Endothelial cell of umbilical vein (primary cell): Measurements from ENCODE around the gene THAP9. TPM values are rescaled to one million over a fixed set of nuclear protein-coding genes. Genes with fewer than 3 reads are reported as not detected.

Experiments used
- BruUV-seq: library from RNA; stranded (reverse); fragments of 400-500 nt; replicated peaks from 2 replicates; lab custom pipeline; 2021; lab: Mats Ljungman, UMichigan
- CTCF ChIA-PET: fragments of 300-600, 350-600 bp; sonication (Branson Sonifier 250); formaldehyde crosslinking; loops from one replicate; lab custom pipeline; 2021; ENCODE audit warnings: antibody characterized with exemption, inconsistent platforms; lab: Charles Lee
- POLR2A ChIA-PET: fragments of 300-600, 350-600 bp; sonication (Branson Sonifier 250); formaldehyde crosslinking; loops from one replicate; lab custom pipeline; 2021; ENCODE audit warnings: antibody characterized with exemption, inconsistent platforms; lab: Charles Lee
- DNase-seq: peaks from one replicate; pipeline ENCODE4 v3.0.0-alpha.2; 2011; ENCODE audit warnings: low read depth, low spot score
- FAIRE-seq: peaks from 2 replicates; lab custom pipeline; 2011; peaks lifted over from hg19 to GRCh38; lab: Jason Lieb, UNC
- H2AFZ ChIP-seq: 2 replicates; pipeline ENCODE4 v1.6.0; 2012; ENCODE audit warnings: low read depth, low read length, control low read depth, inconsistent platforms
- H3K27ac ChIP-seq: 2 replicates; pipeline ENCODE4 v1.5.1; 2011; ENCODE audit warnings: low read depth, mild to moderate bottlenecking, control low read depth, low read length, moderate library complexity; ENCODE audit not compliant: insufficient read depth
- H3K27me3 ChIP-seq, 2 experiments: 2 replicates each; pipeline versions ENCODE4 v1.6.0 to v1.6.1; 2011; ENCODE audit warnings: low read length in 2 of 2, mixed read lengths in 1 of 2; ENCODE audit not compliant: control insufficient read depth in 2 of 2, insufficient read depth in 2 of 2
- H3K36me3 ChIP-seq, 2 experiments: 2 replicates in 1 of 2; 3 replicates in 1 of 2; pipeline ENCODE4 v1.5.1; 2011; ENCODE audit warnings: low read length in 2 of 2, mild to moderate bottlenecking in 1 of 2, moderate library complexity in 1 of 2; ENCODE audit not compliant: control insufficient read depth in 2 of 2, insufficient read depth in 2 of 2; ENCODE audit errors: extremely low read depth in 1 of 2
- H3K4me1 ChIP-seq: 3 replicates; pipeline ENCODE4 v1.5.1; 2011; ENCODE audit warnings: mild to moderate bottlenecking, low read length; ENCODE audit not compliant: control insufficient read depth, insufficient read depth; ENCODE audit errors: extremely low read depth
- H3K4me2 ChIP-seq: 2 replicates; pipeline ENCODE4 v1.6.1; 2011; ENCODE audit warnings: low read length, control low read depth, mixed read lengths; ENCODE audit not compliant: insufficient read depth
- H3K4me3 ChIP-seq, 3 experiments: fragments of 200-600 bp in 1 of 3; sonication (generic), shearing (Covaris generic) in 1 of 3; replicated peaks in 1 of 3; 2 replicates each; pipeline ENCODE4 v1.5.1; 2011 to 2016; ENCODE audit warnings: control low read depth in 3 of 3, low read length in 3 of 3, mild to moderate bottlenecking in 2 of 3, inconsistent platforms in 1 of 3, low read depth in 1 of 3, moderate library complexity in 1 of 3; ENCODE audit not compliant: insufficient read depth in 1 of 3
- H3K79me2 ChIP-seq: 2 replicates; pipeline ENCODE4 v1.6.0; 2012; ENCODE audit warnings: low read length, inconsistent platforms; ENCODE audit not compliant: control insufficient read depth, insufficient read depth
- H3K9ac ChIP-seq: replicated peaks from 2 replicates; pipeline ENCODE3; 2011; ENCODE audit warnings: low read length, control low read depth; ENCODE audit not compliant: insufficient read depth; ENCODE audit errors: extremely low read depth
- H3K9me1 ChIP-seq: replicated peaks from 3 replicates; pipeline ENCODE4 v1.6.0; 2011; ENCODE audit warnings: mild to moderate bottlenecking, low read length; ENCODE audit not compliant: control insufficient read depth, insufficient read depth; ENCODE audit errors: extremely low read depth
- H3K9me3 ChIP-seq: replicated peaks from 2 replicates; pipeline ENCODE4 v1.5.1; 2012; ENCODE audit warnings: low read length, inconsistent platforms; ENCODE audit not compliant: control insufficient read depth, insufficient read depth
- H4K20me1 ChIP-seq: replicated peaks from 2 replicates; pipeline ENCODE3; 2011; ENCODE audit warnings: mild to moderate bottlenecking, low read length; ENCODE audit not compliant: control insufficient read depth, insufficient read depth; ENCODE audit errors: extremely low read depth
- EZH2 ChIP-seq: IDR thresholded peaks from 2 replicates; pipeline ENCODE4 v1.6.1; 2012; ENCODE audit warnings: borderline replicate concordance, low read depth, mild to moderate bottlenecking, moderate library complexity, low read length, inconsistent platforms; ENCODE audit not compliant: severe bottlenecking
- FOS ChIP-seq: IDR thresholded peaks from 2 replicates; pipeline ENCODE4 v1.6.1; 2011; ENCODE audit warnings: mild to moderate bottlenecking, low read length, moderate library complexity, borderline replicate concordance; ENCODE audit not compliant: insufficient read depth
- GATA2 ChIP-seq: IDR thresholded peaks from 2 replicates; pipeline ENCODE4 v1.7.0; 2011; ENCODE audit warnings: low read depth, mild to moderate bottlenecking, moderate library complexity, mixed read lengths, low read length; ENCODE audit not compliant: insufficient read length, insufficient read depth
- JUN ChIP-seq: IDR thresholded peaks from 2 replicates; pipeline ENCODE4 v1.6.1; 2011; ENCODE audit warnings: borderline replicate concordance, low read depth; ENCODE audit not compliant: insufficient read length, insufficient read depth
- MAX ChIP-seq: IDR thresholded peaks from 2 replicates; pipeline ENCODE4 v1.6.1; 2011; ENCODE audit not compliant: insufficient read depth, insufficient read length
- MYC ChIP-seq: IDR thresholded peaks from one replicate; pipeline ENCODE4 v1.6.1; 2011; ENCODE audit warnings: mild to moderate bottlenecking, low read depth, low read length
- POLR2A ChIP-seq: IDR thresholded peaks from 2 replicates; pipeline ENCODE4 v1.6.1; 2012; ENCODE audit warnings: low read depth, mild to moderate bottlenecking, control low read depth, low read length
- POLR2AphosphoS5 ChIP-seq: IDR thresholded peaks from 2 replicates; pipeline ENCODE4 v1.6.1; 2012; ENCODE audit warnings: low read depth, mild to moderate bottlenecking, control low read depth, low read length, moderate library complexity; ENCODE audit not compliant: insufficient read depth
- dilution Hi-C: fragments of 300-500 bp; cut with MboI; formaldehyde crosslinking; loops from one replicate; pipeline ENCODE4 v1.15.0; 2019; ENCODE audit warnings: low sequenced_read_pairs; ENCODE audit not compliant: extremely low pct_ligation_motif_present
- intact Hi-C: fragments of 100-400 bp; cut with micrococcal nuclease; formaldehyde crosslinking; loops from one replicate; pipeline ENCODE4 v1.10.0; 2022
- polyA plus RNA-seq, 4 experiments: library from polyadenylated mRNA; depleted of rRNA in 3 of 4; stranded (reverse) in 3 of 4; unstranded in 1 of 4; fragments of >200 nt; gene quantifications; 2 replicates each; pipeline versions ENCODE4 v1.2.1 to v1.2.3, GENCODE V29; 2011 to 2012; ENCODE audit warnings: missing spikeins in 1 of 4
- total RNA-seq: library from RNA; stranded (reverse); gene quantifications from 2 replicates; pipeline ENCODE4 v1.2.3, GENCODE V29; 2021
- TF ChIP-seq, protein P1 (sequence below), 2 donors: IDR thresholded peaks; 1 replicate in 1 of 2; 2 replicates in 1 of 2; pipeline ENCODE4 v1.5.1; 2011; ENCODE audit warnings: low read length in 2 of 2, mild to moderate bottlenecking in 2 of 2, moderate library complexity in 2 of 2, control low read depth in 1 of 2, inconsistent platforms in 1 of 2, low read depth in 1 of 2; ENCODE audit not compliant: insufficient read depth in 1 of 2; ENCODE audit errors: extremely low read depth in 1 of 2

THAP9 gene
- total and polyA plus RNA-seq, 2 donors (not counting 3 experiments of a cell fraction or from before 2014, with no cell fraction given), result 0.86 to 1.7 TPM

- no peak overlapping the region for H3K4me3 ChIP-seq
- H3K27me3 ChIP-seq, result no peaks in the 10 kb centered on the region
- no peak overlapping the region for H3K4me2 ChIP-seq
- no peaks in the 10 kb centered on the region for H3K9me1 ChIP-seq
- no peaks in the 10 kb centered on the region for H3K36me3 ChIP-seq
- no peaks in the 10 kb centered on the region for H3K79me2 ChIP-seq
- no peak overlapping the region for H2AFZ ChIP-seq
- ChIA-PET POLR2A (no interaction called here), CTCF (no interaction called here)
- FAIRE-seq (no peak), DNase-seq (no peak)
- TF ChIP-seq FOS (no peak), POLR2A (no peak), GATA2 (no peak), EZH2 (no peak), MAX (no peak), POLR2AphosphoS5 (no peak), JUN (no peak), MYC (no peak)
- TF ChIP-seq, protein P1, sequence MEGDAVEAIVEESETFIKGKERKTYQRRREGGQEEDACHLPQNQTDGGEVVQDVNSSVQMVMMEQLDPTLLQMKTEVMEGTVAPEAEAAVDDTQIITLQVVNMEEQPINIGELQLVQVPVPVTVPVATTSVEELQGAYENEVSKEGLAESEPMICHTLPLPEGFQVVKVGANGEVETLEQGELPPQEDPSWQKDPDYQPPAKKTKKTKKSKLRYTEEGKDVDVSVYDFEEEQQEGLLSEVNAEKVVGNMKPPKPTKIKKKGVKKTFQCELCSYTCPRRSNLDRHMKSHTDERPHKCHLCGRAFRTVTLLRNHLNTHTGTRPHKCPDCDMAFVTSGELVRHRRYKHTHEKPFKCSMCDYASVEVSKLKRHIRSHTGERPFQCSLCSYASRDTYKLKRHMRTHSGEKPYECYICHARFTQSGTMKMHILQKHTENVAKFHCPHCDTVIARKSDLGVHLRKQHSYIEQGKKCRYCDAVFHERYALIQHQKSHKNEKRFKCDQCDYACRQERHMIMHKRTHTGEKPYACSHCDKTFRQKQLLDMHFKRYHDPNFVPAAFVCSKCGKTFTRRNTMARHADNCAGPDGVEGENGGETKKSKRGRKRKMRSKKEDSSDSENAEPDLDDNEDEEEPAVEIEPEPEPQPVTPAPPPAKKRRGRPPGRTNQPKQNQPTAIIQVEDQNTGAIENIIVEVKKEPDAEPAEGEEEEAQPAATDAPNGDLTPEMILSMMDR (IDR thresholded peaks at IDR 0.05; ENCODE audit: extremely low read depth in 1 of 2, insufficient read depth in 1 of 2, low read depth in 1 of 2, low read length in 2 of 2), result no peak
- dilution Hi-C loops (no loop called here), intact Hi-C loops (no loop called here)
- H4K20me1 ChIP-seq, result no peaks in the 10 kb centered on the region
- H3K27ac ChIP-seq, result no peak overlapping the region
- H3K9me3 ChIP-seq, result no peaks in the 10 kb centered on the region
- BruUV-seq, result no TSS peak
- peaks cover 10% of the 10 kb centered on the region for H3K4me1 ChIP-seq
- H3K9ac ChIP-seq, result no peak overlapping the region
Measured at GRCh38 chr4:82909326-82909725, 8.8 kb downstream of the THAP9 start.
